ENCODE data around the gene GLS. TPM values are rescaled to one million over a fixed set of nuclear protein-coding genes. Genes with fewer than 3 reads are reported as not detected.

GLS gene
- total and polyA plus RNA-seq, 2 of the 13 experiments (the other 11 are each of a cell fraction or from before 2014, with no cell fraction given) = 78.6 to 183 TPM

- TF ChIP-seq CENPX (CRISPR knock-in tag; IDR thresholded peaks at IDR 0.05) = no peak
- TF ChIP-seq RXRA (CRISPR knock-in tag; IDR thresholded peaks at IDR 0.05) = 0 out of 2 replicates have a peak, but pooled peaks have one; percentile 48
- TF ChIP-seq HNF4A (CRISPR knock-in tag; IDR thresholded peaks at IDR 0.05) = 0 out of 2 replicates have a peak, but pooled peaks have one; percentile 10
- 0 out of 2 replicates have a peak, but pooled peaks have one; percentile 22 for TF ChIP-seq ZNF740 (CRISPR knock-in tag; IDR thresholded peaks at IDR 0.05)
- no peak for TF ChIP-seq ZNF407 (CRISPR knock-in tag; IDR thresholded peaks at IDR 0.05; ENCODE audit: not compliant biosample characterization)
- no peak for TF ChIP-seq PTBP1 (IDR thresholded peaks at IDR 0.05; ENCODE audit: low read depth, low read length, poor library complexity, severe bottlenecking)
- peak; percentile 38; the same call in 1 of the 2 replicates for TF ChIP-seq HDAC2 (CRISPR knock-in tag; IDR thresholded peaks at IDR 0.05)
- TF ChIP-seq ZNF264 (CRISPR knock-in tag; IDR thresholded peaks at IDR 0.05) = peak; percentile 32
- peak; percentile 92 for TF ChIP-seq ZNF362 (CRISPR knock-in tag; IDR thresholded peaks at IDR 0.05; ENCODE audit: borderline replicate concordance)
- no peak for TF ChIP-seq ZFP91 (CRISPR knock-in tag; IDR thresholded peaks at IDR 0.05; ENCODE audit: borderline replicate concordance)
- TF ChIP-seq HOXA3 (CRISPR knock-in tag; IDR thresholded peaks at IDR 0.05) = 0 out of 2 replicates have a peak, but pooled peaks have one; percentile 12
- TF ChIP-seq MED1 (CRISPR knock-in tag; IDR thresholded peaks at IDR 0.05) = 0 out of 2 replicates have a peak, but pooled peaks have one; percentile 31
- no peak for TF ChIP-seq CCAR2 (optimal IDR thresholded peaks at IDR 0.05; ENCODE audit: low read depth, low read length)
- TF ChIP-seq ZMYM2 (CRISPR knock-in tag; IDR thresholded peaks at IDR 0.05) = 0 out of 2 replicates have a peak, but pooled peaks have one; percentile 50
- no peak for TF ChIP-seq PAF1 (CRISPR knock-in tag; IDR thresholded peaks at IDR 0.05)
- TF ChIP-seq TGIF2 (CRISPR knock-in tag; IDR thresholded peaks at IDR 0.05) = 0 out of 2 replicates have a peak, but pooled peaks have one; percentile 20
Measured at GRCh38 chr2:190879474-190880377, 895 bp upstream of the GLS start (continued).

Measured in HepG2 (cell line).